Epidermal melanocyte (primary cell): ENCODE measurements around the gene APBB2.
A peak's percentile ranks its signal among the peaks of the same experiment; 100 is the strongest.
"Not testable (repeated sequence)": the region's sequence is repeated elsewhere in the genome, so short reads cannot be mapped to it uniquely, and the experiment has no call there.

Experiments
- DNase-seq: peaks from one replicate; pipeline ENCODE4 v3.0.0; 2011; ENCODE audit warnings: low spot score; ENCODE audit not compliant: insufficient read length

The APBB2 gene

DNA sequence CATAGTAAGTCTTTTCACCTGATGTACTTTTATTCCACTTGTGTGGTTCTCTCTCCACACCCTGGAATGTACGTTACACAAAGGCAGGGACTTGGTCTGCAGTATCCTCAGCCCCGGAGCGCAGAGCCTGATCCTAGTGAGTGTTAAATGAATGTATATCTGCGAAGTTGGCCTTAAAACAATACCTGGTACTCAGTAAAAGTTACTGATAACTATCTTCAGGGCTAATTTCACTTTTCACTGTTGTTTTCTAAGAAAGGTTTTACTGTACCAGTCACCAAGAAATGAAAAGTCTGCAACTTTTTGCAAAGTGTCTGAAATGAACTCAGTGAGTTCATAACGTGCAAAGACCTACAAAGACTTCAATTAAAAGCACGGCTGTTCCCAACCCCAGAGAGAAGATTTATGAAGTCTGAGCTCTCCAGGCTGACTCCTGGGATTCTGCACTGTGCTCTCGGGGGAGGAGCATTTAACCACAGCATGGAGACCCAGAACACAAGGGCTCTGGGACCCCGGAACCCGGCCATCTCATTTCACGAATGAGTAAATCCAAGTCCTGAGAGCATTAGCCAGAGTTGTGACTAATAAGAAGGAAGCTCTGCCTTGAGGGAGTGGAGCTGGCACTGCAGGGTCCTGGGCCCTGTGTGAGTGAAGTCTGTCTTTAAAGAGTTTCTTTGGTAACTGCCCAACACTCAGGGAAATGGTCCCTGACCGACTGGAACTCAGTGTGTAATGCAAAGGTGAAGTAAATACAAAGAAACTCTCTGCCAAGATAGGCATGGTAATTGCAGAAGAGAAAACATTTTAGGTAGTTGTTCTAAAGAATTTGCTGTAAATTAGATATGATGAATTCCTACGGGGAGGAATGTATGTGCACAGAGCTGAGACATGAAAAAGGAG lies 298.8 kb downstream of the APBB2 start:
- no peak for DNase-seq

DNA sequence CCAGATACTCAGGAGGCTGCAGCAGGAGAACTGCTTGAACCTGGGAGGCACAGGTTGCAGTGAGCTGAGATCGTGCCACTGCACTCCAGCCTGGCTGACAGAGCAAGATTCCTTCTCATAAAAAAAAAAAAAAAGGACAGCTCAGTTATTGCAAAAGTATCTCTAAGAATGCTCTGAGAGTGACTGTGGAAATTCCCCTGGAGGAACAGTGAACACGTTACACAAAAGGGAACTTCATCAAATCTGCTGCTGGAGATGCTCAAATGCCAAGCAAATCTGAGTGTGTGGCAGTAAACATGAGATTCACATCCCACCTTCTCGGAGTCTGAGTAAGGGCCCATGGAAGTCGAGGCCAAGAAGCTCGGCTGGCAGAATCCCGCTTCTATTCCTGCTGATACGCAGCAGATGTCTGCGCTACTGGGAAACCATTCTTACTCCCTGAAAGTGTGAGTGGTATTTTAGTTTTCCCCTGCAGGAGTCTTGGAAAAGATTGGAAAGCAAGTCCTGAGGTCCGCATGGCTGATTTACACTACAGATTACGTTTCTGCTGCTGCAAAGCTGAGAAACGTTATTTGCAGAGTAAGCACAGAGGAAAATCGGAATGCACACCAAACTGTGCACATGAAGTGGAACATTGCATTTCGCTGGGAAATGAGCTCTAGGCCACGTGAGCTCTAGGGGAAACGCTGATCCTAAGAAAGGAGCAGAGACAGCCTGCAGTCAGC lies 301.7 kb downstream of the APBB2 start:
- DNase-seq: no peak

DNA sequence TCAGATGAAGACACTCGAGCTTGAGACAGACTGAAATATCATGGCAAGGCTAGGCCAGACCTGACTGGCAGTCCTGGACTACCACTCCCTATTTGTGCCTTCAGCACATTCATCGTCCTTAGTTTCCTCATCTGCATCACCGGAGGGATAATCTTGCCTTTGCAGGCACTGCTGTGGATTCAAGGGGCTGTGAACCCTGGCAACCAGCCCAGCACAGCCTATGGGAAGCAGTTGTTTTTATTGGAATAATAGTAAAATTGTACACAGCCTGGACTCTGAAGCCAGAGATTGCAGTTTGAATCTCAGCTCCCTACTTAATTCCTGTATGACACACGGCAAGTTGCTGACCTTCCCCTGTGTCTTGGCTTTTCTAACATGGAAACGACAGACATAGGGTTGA lies 303.6 kb downstream of the APBB2 start:
- no peak for DNase-seq

DNA sequence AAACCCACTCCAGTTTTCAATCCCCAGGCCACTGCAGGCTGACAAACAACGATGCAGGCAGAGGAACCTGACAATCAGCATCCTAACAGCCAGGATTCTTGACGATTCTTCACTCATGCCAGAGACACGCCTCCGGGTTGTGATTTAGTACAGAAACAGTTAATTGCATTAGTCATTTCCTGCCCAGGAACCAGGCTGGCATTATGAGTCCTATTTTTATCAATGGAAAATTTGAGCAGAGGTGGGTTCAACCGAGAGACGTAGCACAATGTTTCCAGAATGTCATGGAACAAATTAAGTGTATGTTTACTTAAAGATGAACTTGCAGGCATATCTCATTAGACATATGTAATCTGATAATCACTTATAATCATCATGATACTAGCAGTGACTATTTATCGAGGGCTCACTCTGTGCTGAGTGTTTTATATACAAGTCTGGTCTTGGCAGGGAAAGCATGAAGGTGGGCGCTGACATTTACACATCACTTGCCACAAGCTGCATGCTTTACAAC lies 304.9 kb downstream of the APBB2 start:
- no peak for DNase-seq

DNA sequence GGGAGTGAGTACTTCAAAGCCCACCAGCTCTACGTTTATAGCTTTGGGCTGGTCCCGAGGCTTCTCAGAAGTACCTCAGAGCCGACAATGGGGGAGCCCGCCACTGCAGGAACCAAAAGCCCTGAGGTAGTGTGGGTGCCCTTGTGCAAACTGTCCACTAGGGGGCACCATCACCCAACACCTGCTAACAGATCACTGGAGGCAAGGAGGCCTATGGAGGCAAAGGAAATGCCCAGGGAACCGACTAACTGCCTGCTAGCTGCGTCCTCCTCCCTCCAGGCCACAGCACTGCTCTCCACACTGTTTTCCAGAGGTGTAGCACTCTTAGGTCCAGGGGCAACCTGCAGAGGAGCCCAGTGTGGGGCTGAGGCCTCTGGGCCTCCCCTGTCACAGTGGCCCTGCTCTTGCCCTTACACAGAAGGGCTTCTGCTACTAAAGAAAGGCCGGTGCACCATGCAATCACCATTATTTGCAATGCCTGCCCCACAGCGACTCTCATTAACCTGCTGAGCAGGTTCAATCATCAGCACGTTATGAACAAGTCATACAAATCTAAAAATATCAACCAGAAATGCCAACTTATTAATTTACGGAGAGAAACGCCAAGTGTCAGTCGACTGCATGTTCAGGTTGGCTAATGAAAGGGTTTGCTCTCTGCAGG lies 305.5 kb downstream of the APBB2 start:
- peak; percentile 37 for DNase-seq

GRCh38 chr4:40908297-40908696 lies 306.0 kb downstream of the APBB2 start:
- no peak for DNase-seq

GRCh38 chr4:40905414-40905813 lies 308.9 kb downstream of the APBB2 start:
- no peak for DNase-seq

DNA sequence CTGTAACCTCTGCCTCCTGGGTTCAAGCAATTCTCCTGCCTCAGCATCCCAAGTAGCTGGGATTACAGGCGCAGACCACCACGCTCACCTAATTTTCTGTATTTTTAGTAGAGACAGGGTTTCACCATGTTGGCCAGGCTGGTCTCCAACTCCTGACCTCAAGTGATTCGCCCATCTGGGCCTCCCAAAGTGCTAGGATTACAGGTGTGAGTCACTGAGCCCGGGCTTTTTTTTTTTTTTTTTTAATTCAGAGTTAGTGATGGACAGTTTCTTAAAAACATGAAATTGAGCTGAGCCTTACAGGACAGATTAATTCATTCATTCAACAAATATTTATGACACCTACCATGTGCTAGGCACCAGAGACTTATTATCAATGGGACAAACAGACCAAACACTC lies 313.8 kb downstream of the APBB2 start:
- DNase-seq: not testable (repeated sequence)

GRCh38 chr4:40897557-40898203 lies 316.7 kb downstream of the APBB2 start:
- peak; percentile 47 for DNase-seq

GRCh38 chr4:40890764-40891163 lies 323.6 kb downstream of the APBB2 start:
- DNase-seq: no peak

GRCh38 chr4:40890199-40890598 lies 324.1 kb downstream of the APBB2 start:
- DNase-seq: no peak

DNA sequence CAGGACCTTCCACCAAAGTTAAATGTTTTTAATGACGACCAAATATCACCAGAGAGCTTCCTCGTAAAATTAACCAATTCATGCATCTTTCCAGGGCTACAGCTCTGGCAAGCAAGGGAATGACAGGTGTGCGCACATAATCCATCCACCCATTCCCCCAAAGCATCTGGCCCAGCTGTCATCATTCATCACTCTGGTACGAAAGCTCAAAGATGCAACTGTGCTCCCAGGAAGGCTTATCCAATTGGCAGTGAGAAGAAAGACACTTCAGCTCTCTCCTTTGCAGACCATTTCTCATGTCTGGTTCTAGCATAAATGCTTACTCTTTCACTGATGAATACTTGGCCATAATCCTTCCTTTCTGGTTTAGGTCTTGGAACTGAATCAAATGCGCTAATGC lies 325.4 kb downstream of the APBB2 start:
- DNase-seq: no peak

DNA sequence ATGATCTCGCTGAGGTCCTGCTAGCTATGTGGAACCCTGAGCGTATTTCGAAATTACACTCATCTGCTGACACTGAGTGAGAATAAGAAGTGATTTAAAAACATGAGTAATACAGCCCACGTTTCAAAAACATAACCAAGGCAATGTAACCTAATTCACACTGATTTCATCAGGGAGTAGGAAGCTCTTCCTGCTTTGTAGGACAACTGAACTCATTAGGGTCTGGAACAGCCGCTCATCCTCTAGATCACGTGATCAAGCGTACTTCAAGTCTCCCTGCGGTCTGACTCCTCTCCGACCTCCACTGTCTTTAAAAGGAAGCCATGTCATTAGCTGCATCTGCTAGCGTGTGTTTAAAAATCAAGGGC lies 326.6 kb downstream of the APBB2 start:
- no peak for DNase-seq

- DNase-seq: no peak
These were observed 327.2 kb downstream of the APBB2 start for GRCh38 chr4:40886931-40887763.

DNA sequence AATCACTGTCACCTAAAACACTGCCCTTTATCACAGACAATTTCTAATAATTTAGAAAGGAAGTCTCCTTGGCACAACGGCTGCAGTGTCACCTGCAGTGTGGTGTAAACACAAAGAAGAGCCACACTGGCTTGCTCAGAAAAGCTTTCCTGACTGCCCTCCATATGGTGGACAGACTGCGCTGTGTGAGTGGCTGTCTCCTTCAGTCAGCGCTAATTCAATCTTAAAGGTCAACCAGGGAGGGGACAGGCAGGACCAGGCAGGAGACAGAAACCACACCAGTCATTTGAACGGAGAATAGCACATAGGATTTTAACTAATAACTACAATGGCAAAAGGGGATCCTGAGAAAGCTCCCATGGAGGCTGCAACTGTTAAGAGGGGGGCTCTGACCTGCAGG lies 332.5 kb downstream of the APBB2 start:
- no peak for DNase-seq

GRCh38 chr4:40881096-40881495 lies 333.2 kb downstream of the APBB2 start:
- DNase-seq: no peak

DNA sequence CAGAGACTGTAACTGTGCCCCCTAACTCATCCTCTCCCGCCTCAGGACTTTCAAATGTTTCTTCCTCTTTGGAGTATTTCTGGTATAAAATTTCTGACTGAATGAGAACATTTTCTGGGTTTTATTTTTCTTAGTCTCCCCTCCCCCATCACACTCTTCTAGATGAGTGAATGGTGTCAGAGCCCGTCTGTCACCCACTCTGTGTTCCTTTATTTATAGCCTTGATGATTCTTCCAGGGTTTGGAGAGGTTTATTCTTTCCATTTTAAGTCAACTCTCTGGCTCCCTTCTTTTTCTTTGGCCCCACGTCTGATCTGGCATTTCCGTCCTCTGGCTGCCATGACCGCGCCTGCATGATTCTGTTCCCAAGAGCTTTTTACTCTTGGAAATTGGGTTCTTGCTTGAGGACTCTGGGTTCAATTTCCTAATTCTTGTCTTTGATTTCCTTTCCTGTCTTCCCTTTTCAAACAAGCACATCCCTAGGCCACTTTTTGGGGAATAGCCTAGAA lies 335.7 kb downstream of the APBB2 start:
- DNase-seq: no peak

DNA sequence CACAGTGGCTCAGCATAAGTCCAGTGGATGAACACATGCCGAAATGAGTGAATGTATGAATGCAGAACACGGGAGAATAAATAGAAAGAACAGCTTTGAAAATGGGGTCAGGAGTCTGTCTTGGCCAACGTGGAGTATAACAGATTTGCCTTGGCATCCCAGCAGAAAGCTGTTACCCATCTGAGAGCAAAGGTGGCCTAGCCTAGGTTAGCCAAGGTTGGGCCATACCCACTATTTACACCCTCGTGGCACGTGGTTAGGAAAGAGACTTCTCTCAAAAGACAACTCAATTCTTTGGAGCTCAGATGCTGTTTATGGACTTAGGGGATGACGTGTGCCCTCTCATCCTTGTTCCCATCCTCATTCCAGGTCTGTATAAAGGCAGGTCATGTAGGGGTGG lies 337.3 kb downstream of the APBB2 start:
- DNase-seq: no peak

DNA sequence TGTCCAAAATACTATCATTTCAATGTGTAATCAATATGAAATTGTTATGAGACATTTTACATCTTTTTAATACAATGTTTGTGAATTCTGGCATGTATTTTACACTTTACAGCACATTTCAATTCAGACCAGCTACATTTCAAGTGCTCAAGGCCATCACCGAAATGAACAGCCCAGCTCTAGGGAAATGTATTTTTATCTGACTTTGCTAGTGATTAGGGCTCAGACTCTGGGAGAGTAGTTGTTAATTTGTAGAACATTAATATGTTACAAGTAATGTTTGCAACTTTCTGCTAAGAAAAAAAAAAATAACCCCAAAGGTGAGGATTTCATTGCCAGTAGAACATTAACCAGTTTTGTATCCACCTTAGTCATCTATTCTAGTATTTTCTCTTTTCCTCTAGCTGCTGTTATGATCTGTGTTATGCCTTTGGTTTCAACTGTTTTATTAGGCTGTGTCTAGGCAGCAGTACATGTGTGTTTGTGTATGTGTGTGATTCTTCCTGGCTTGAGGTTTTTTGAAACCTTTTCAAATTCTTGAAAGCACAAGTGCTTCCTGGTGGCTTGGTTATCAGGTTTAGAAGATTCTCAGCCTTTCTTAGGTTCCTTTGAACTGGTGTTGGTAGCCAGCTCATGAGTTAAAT lies 338.7 kb downstream of the APBB2 start:
- DNase-seq: no peak

DNA sequence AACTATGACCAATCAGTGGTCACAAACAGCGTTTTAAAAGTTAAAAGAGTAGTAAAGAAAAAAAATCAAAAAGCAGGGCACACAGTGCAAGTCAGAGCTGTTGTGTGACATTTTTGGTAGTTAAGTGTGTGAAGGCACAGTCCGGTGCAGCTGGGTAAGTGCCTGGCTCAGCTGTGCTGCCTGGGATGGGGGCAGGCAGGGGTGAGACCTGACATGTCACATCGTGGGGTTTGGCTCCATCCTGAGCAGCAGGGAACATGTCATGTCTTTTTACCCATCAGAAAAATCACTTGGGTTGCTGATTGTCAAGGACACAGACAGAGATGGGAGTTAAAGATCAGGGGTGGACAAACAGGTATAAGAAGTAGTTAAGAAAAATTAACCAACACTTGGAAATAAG lies 339.4 kb downstream of the APBB2 start:
- DNase-seq: no peak
